HG03439 (cell line): ENCODE measurements around the gene SMG1.
"Not testable (repeated sequence)": the region's sequence is repeated elsewhere in the genome, so short reads cannot be mapped to it uniquely, and the experiment has no call there.

ENCODE experiments used
- ATAC-seq: cut with Tn5 transposase; IDR thresholded peaks from one replicate; pipeline ENCODE4 v1.9.1; 2021; ENCODE audit warnings: mild to moderate bottlenecking, moderate library complexity; ENCODE audit not compliant: unreplicated experiment

SMG1 gene

GRCh38 chr16:18772171-18772570, 154.0 kb downstream of the SMG1 start:
- ATAC-seq, result not testable (repeated sequence)

- ATAC-seq, result not testable (repeated sequence)
Measured at GRCh38 chr16:18770336-18770962, 155.8 kb downstream of the SMG1 start.

GRCh38 chr16:18767217-18767616, 159.0 kb downstream of the SMG1 start:
- ATAC-seq, result not testable (repeated sequence)

- ATAC-seq, result peak; percentile 70
Measured at GRCh38 chr16:18762713-18763112, 163.5 kb downstream of the SMG1 start.

- not testable (repeated sequence) for ATAC-seq
Measured at GRCh38 chr16:18759598-18760520, 166.3 kb downstream of the SMG1 start.

- not testable (repeated sequence) for ATAC-seq
Measured at GRCh38 chr16:18757960-18758660, 168.1 kb downstream of the SMG1 start.

GRCh38 chr16:18756639-18757038, 169.6 kb downstream of the SMG1 start:
- ATAC-seq, result not testable (repeated sequence)
